AG09309 (cell line): ENCODE data around the gene SLC17A9.

ENCODE experiments used
- DNase-seq: peaks from one replicate; pipeline ENCODE4 v3.0.0-alpha.2; 2010; ENCODE audit warnings: low read depth
- H3K4me3 ChIP-seq: 2 replicates; pipeline ENCODE4 v1.5.1; 2011; ENCODE audit warnings: mild to moderate bottlenecking, low read depth, low read length, moderate library complexity; ENCODE audit not compliant: control insufficient read depth
- CTCF ChIP-seq: IDR thresholded peaks from 2 replicates; pipeline ENCODE4 v1.5.1; 2011; ENCODE audit warnings: mild to moderate bottlenecking, low read depth, low read length, inconsistent platforms; ENCODE audit not compliant: insufficient read depth, control insufficient read depth; ENCODE audit errors: missing control alignments

Gene SLC17A9

GRCh38 chr20:62970307-62971210, 18.1 kb downstream of the SLC17A9 start:
- no peak for DNase-seq
- TF ChIP-seq CTCF, result no peak

GRCh38 chr20:62971211-62971949, 18.9 kb downstream of the SLC17A9 start:
- DNase-seq, result no peak
- H3K4me3 ChIP-seq, result no peak overlapping the region
- no peak for TF ChIP-seq CTCF

More at GRCh38 chr20:62970307-62971210, 18.1 kb downstream of the SLC17A9 start:
- H3K4me3 ChIP-seq, result no peak overlapping the region

- TF ChIP-seq CTCF, result peak; percentile 96
- DNase-seq, result peak; percentile 10
- H3K4me3 ChIP-seq, result peak overlapping the region; percentile 32
Observed at GRCh38 chr20:62971950-62972844, 19.7 kb downstream of the SLC17A9 start.

GRCh38 chr20:62972845-62973745, 20.6 kb downstream of the SLC17A9 start:
- DNase-seq, result no peak
- H3K4me3 ChIP-seq, result peak overlapping the region; percentile 32
- no peak for TF ChIP-seq CTCF

GRCh38 chr20:62975251-62975760, 22.8 kb downstream of the SLC17A9 start:
- H3K4me3 ChIP-seq, result no peak overlapping the region
- TF ChIP-seq CTCF, result no peak
- DNase-seq, result no peak
